GM19239 (cell line): Measurements from ENCODE around the gene ISG15.

Experiments used
- DNase-seq: peaks from one replicate; pipeline ENCODE4 v3.0.0; 2011; ENCODE audit warnings: low spot score; ENCODE audit not compliant: insufficient read length
- FAIRE-seq: peaks from 2 replicates; lab custom pipeline; 2011; peaks lifted over from hg19 to GRCh38; lab: Jason Lieb, UNC

The ISG15 gene

GRCh38 chr1:1013105-1013921, at the start of gene ISG15:
Gene ISG15, plus strand, starts transcription at chr1:1013497. Its CDS starts 77 bp downstream, at chr1:1013574.
- DNase-seq = peak; percentile 72
- peak; percentile 94 for FAIRE-seq

- FAIRE-seq (no peak), DNase-seq (no peak)
These were observed 49.4 kb upstream of the ISG15 start for GRCh38 chr1:963746-964525.

GRCh38 chr1:964691-965525, 48.4 kb upstream of the ISG15 start:
- DNase-seq (no peak), FAIRE-seq (no peak)

GRCh38 chr1:965526-966134, 47.7 kb upstream of the ISG15 start:
- FAIRE-seq = no peak

GRCh38 chr1:966135-966703, 47.1 kb upstream of the ISG15 start, which contains the start of gene PLEKHN1:
Gene PLEKHN1, plus strand, starts transcription at chr1:966482. Its CDS starts 50 bp downstream, at chr1:966532.
- DNase-seq (peak; percentile 74), FAIRE-seq (no peak)

More at GRCh38 chr1:965526-966134, 47.7 kb upstream of the ISG15 start:
- DNase-seq = no peak

GRCh38 chr1:966704-967300, 46.5 kb upstream of the ISG15 start:
- peak; percentile 98 for DNase-seq

GRCh38 chr1:967466-968343, 45.6 kb upstream of the ISG15 start:
- DNase-seq = no peak

More at GRCh38 chr1:966704-967300, 46.5 kb upstream of the ISG15 start:
- FAIRE-seq = peak; percentile 91

GRCh38 chr1:969260-969855, 43.9 kb upstream of the ISG15 start:
- DNase-seq (no peak), FAIRE-seq (no peak)

More at GRCh38 chr1:967466-968343, 45.6 kb upstream of the ISG15 start:
- no peak for FAIRE-seq

GRCh38 chr1:970242-970972, 42.9 kb upstream of the ISG15 start:
- DNase-seq (no peak), FAIRE-seq (no peak)

GRCh38 chr1:970973-971730, 42.1 kb upstream of the ISG15 start:
- no peak for FAIRE-seq
- DNase-seq = no peak

GRCh38 chr1:971751-972506, 41.4 kb upstream of the ISG15 start:
- DNase-seq (no peak), FAIRE-seq (no peak)

- no peak for FAIRE-seq
These were observed 40.4 kb upstream of the ISG15 start for GRCh38 chr1:972726-973458.

GRCh38 chr1:973459-974292, 39.6 kb upstream of the ISG15 start:
- FAIRE-seq (no peak), DNase-seq (no peak)

More at GRCh38 chr1:972726-973458, 40.4 kb upstream of the ISG15 start:
- DNase-seq = no peak

GRCh38 chr1:974293-974640, 39.0 kb upstream of the ISG15 start:
- no peak for FAIRE-seq
- DNase-seq = no peak
